WERI-Rb-1 (cell line): ENCODE results near the gene ASCL3.

ENCODE experiments used
- DNase-seq: peaks from one replicate; pipeline ENCODE4 v3.0.0-alpha.2; 2020
- H3K27ac ChIP-seq: fragments of 250-450 bp; sonication (Bioruptor Pico); 2 replicates; pipeline ENCODE4 v1.5.1; 2020; ENCODE audit warnings: mild to moderate bottlenecking, moderate library complexity
- H3K27me3 ChIP-seq: fragments of 250-450 bp; sonication (Bioruptor Pico); 2 replicates; pipeline ENCODE4 v1.5.1; 2021; ENCODE audit warnings: mild to moderate bottlenecking, low read depth, moderate library complexity; ENCODE audit not compliant: insufficient read depth, severe bottlenecking
- H3K36me3 ChIP-seq: fragments of 250-450 bp; sonication (Bioruptor Pico); 2 replicates; pipeline ENCODE4 v1.5.1; 2020; ENCODE audit warnings: mild to moderate bottlenecking, moderate library complexity
- H3K4me3 ChIP-seq: 2 replicates; pipeline ENCODE4 v1.5.1; 2011; ENCODE audit warnings: low read depth, mild to moderate bottlenecking, control low read depth, low read length
- H3K9me3 ChIP-seq: fragments of 250-450 bp; sonication (Bioruptor Pico); 2 replicates; pipeline ENCODE4 v1.5.1; 2021; ENCODE audit warnings: mild to moderate bottlenecking, moderate library complexity; ENCODE audit not compliant: severe bottlenecking
- CTCF ChIP-seq: IDR thresholded peaks from 2 replicates; pipeline ENCODE4 v1.5.1; 2011; ENCODE audit warnings: low read depth, mild to moderate bottlenecking, control low read depth, inconsistent platforms, low read length

The ASCL3 gene

GRCh38 chr11:8930456-8931175 is 12.2 kb downstream of the ASCL3 start:
- DNase-seq: no peak
- Histone ChIP-seq H3K4me3 (no peak overlapping the region), H3K36me3 (peaks cover 3% of the 10 kb centered on the region), H3K27ac (no peak overlapping the region), H3K9me3 (no peaks in the 10 kb centered on the region), H3K27me3 (no peaks in the 10 kb centered on the region)
- TF ChIP-seq CTCF: no peak

GRCh38 chr11:8928981-8929615 is 13.7 kb downstream of the ASCL3 start:
- no peaks in the 10 kb centered on the region for H3K27me3 ChIP-seq
- no peak overlapping the region for H3K27ac ChIP-seq
- DNase-seq: no peak
- TF ChIP-seq CTCF: no peak
- peaks cover 9% of the 10 kb centered on the region for H3K36me3 ChIP-seq
- no peaks in the 10 kb centered on the region for H3K9me3 ChIP-seq
- H3K4me3 ChIP-seq: no peak overlapping the region

GRCh38 chr11:8928205-8928604 is 14.6 kb downstream of the ASCL3 start:
- no peaks in the 10 kb centered on the region for H3K27me3 ChIP-seq
- peaks cover 12% of the 10 kb centered on the region for H3K36me3 ChIP-seq

GRCh38 chr11:8927233-8927632 is 15.6 kb downstream of the ASCL3 start:
- H3K27me3 ChIP-seq: no peaks in the 10 kb centered on the region
- H3K27ac ChIP-seq: no peak overlapping the region
- no peaks in the 10 kb centered on the region for H3K9me3 ChIP-seq
- no peak for TF ChIP-seq CTCF
- no peak for DNase-seq
- peaks cover 18% of the 10 kb centered on the region for H3K36me3 ChIP-seq
- H3K4me3 ChIP-seq: no peak overlapping the region

More at GRCh38 chr11:8928205-8928604, 14.6 kb downstream of the ASCL3 start:
- no peak overlapping the region for H3K27ac ChIP-seq
- no peaks in the 10 kb centered on the region for H3K9me3 ChIP-seq
- TF ChIP-seq CTCF: no peak
- no peak overlapping the region for H3K4me3 ChIP-seq
- no peak for DNase-seq

- H3K9me3 ChIP-seq: no peaks in the 10 kb centered on the region
- TF ChIP-seq CTCF: no peak
- no peak overlapping the region for H3K4me3 ChIP-seq
- H3K27ac ChIP-seq: no peak overlapping the region
- no peak for DNase-seq
- no peaks in the 10 kb centered on the region for H3K27me3 ChIP-seq
- H3K36me3 ChIP-seq: peaks cover 28% of the 10 kb centered on the region
Measured at GRCh38 chr11:8926236-8926635, 16.6 kb downstream of the ASCL3 start.
